ENCODE data around the gene PTPDC1.

GRCh38 chr9:94156348-94157049 is 72.2 kb downstream of the PTPDC1 start:
- TF ChIP-seq CTCF (conservative IDR thresholded peaks at IDR 0.05; ENCODE audit: low read length): no peak
- no peak for TF ChIP-seq EZH2phosphoT487 (IDR thresholded peaks at IDR 0.05; ENCODE audit: borderline replicate concordance, low read depth, low read length)

Measured in OCI-LY7 (cell line).